H1 (cell line): Measurements from ENCODE around the gene DDIAS.

ENCODE experiments used
- BRCA1 ChIP-seq: IDR thresholded peaks from 2 replicates; pipeline ENCODE4 v1.6.1; 2012; ENCODE audit warnings: low read depth, low read length, improper control_type of control experiment
- KDM4A ChIP-seq: IDR thresholded peaks from one replicate; pipeline ENCODE4 v1.7.1; 2012; ENCODE audit warnings: low read depth, mild to moderate bottlenecking, moderate library complexity, low read length, inconsistent platforms; ENCODE audit not compliant: severe bottlenecking
- TF ChIP-seq, protein P1 (sequence below), 3 experiments: IDR thresholded peaks; 1 replicate in 2 of 3; 2 replicates in 1 of 3; pipeline versions ENCODE4 v1.5.1 to v1.6.1; 2011; ENCODE audit warnings: low read length in 3 of 3, mild to moderate bottlenecking in 3 of 3, inconsistent platforms in 2 of 3, low read depth in 1 of 3, moderate library complexity in 1 of 3; ENCODE audit not compliant: insufficient read depth in 1 of 3; ENCODE audit errors: control extremely low read depth in 1 of 3

DNA sequence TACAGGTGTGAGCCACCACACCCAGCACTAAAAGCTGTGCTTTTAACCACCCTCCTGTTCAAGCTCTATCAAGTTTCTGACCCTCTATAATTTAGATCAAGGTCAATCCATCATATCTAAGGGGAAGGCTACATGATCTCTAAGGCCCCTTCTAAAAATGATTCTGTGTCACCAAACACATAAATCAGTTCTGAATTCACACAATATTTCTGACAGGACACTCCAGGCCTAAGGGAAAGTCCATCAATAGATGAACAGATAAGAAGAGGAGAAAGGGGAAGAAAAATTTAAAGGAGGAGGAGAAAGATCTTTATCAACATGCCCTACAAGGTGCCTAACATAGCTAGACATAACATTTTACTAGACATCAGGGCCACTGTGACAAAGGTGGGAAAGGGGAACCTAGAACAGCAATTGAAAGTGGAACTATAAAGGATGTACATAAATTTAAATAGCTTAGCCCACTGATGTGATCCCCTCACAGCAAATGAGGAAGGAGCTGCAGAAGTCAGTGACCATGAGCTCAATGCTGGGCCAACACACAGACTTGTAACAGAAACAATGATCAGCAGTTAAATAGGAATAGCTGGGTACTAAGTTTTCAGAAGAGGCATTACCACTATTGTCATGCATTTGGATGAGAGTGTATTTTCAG, 6.0 kb upstream of the DDIAS start:
- TF ChIP-seq BRCA1: no peak
- TF ChIP-seq, protein P1, sequence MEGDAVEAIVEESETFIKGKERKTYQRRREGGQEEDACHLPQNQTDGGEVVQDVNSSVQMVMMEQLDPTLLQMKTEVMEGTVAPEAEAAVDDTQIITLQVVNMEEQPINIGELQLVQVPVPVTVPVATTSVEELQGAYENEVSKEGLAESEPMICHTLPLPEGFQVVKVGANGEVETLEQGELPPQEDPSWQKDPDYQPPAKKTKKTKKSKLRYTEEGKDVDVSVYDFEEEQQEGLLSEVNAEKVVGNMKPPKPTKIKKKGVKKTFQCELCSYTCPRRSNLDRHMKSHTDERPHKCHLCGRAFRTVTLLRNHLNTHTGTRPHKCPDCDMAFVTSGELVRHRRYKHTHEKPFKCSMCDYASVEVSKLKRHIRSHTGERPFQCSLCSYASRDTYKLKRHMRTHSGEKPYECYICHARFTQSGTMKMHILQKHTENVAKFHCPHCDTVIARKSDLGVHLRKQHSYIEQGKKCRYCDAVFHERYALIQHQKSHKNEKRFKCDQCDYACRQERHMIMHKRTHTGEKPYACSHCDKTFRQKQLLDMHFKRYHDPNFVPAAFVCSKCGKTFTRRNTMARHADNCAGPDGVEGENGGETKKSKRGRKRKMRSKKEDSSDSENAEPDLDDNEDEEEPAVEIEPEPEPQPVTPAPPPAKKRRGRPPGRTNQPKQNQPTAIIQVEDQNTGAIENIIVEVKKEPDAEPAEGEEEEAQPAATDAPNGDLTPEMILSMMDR (IDR thresholded peaks at IDR 0.05; ENCODE audit: control extremely low read depth in 1 of 3, insufficient read depth in 1 of 3, low read depth in 1 of 3, low read length in 3 of 3): no peak
- no peak for TF ChIP-seq KDM4A
